HUES6 (cell line): ENCODE results near the gene CCNB1.
"Not testable (repeated sequence)": the region's sequence is repeated elsewhere in the genome, so short reads cannot be mapped to it uniquely, and the experiment has no call there.

Experiments
- H3K27ac ChIP-seq: 2 replicates; pipeline ENCODE4 v1.7.0; 2013; ENCODE audit warnings: low read depth, mild to moderate bottlenecking, low read length, inconsistent platforms
- H3K27me3 ChIP-seq: 2 replicates; pipeline ENCODE4 v1.6.1; 2013; ENCODE audit warnings: low read length; ENCODE audit not compliant: control insufficient read depth, insufficient read depth
- H3K36me3 ChIP-seq: 2 replicates; pipeline ENCODE4 v1.6.1; 2013; ENCODE audit warnings: low read length; ENCODE audit not compliant: control insufficient read depth, insufficient read depth
- H3K4me1 ChIP-seq: 2 replicates; pipeline ENCODE4 v1.6.1; 2013; ENCODE audit warnings: low read length; ENCODE audit not compliant: control insufficient read depth, insufficient read depth
- H3K4me3 ChIP-seq: 2 replicates; pipeline ENCODE4 v1.5.1; 2013; ENCODE audit warnings: low read depth, low read length
- H3K9ac ChIP-seq: one replicate; pipeline ENCODE4 v1.6.1; 2013; ENCODE audit warnings: mild to moderate bottlenecking, low read length
- H3K9me3 ChIP-seq: 2 replicates; pipeline ENCODE4 v1.6.1; 2013; ENCODE audit warnings: low read depth, low read length; ENCODE audit not compliant: control insufficient read depth, insufficient read depth

The CCNB1 gene

DNA sequence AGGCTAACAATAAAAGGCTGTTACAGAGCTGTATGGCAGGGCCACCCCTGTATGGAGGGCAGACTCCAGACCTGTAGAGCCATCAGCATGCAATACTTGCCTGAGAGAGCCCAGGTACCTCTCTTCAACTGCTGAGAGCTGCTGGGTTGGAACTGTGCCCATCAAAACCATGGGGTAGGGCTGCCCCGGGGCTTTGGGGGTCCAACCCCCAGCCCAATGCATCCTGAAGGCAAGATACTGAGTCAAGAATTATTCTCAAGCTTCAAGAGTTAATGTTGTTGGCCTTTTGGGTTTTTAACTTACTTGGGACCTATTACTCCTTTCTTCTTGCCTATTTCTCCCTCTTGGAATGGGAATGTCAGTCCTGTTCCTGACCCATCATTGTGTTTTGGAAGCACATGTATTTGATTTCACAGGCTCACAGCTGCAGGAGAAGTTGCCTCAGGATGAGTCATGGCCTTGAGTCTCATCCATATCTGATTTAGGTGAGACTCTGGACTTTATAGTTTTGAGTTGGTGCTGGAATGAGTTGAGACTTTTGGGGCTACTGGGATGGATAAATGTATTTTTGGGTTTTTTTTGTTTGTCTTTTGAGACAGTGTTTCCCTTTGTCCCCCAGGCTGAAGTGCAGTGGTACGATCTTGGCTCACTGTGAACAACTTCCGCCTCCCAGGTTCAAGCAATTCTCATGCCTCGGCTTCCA is 46.7 kb downstream of the CCNB1 start:
- Histone ChIP-seq H3K27me3 (no peaks in the 10 kb centered on the region), H3K27ac (no peak overlapping the region), H3K4me1 (no peaks in the 10 kb centered on the region), H3K9me3 (no peaks in the 10 kb centered on the region), H3K9ac (no peak overlapping the region), H3K36me3 (peaks cover 46% of the 10 kb centered on the region), H3K4me3 (no peak overlapping the region)

DNA sequence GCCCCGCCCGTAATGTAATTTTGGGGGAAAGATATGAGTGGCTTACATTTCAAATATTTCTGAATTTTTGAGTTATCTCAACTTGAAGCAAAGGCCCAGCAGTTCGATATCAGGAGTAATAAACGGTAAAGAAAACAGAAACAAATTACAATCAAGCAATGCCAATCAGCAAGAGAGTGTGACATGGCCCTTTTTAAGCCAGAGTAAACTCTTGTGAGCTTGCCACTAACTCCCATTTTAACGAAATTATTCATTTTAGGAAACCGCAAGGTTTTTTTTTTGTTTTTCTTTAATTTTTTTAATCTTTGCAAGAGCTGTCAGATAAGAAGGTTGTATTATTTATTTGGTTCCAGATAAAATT is 50.2 kb downstream of the CCNB1 start:
- Histone ChIP-seq H3K9me3 (peaks cover 5% of the 10 kb centered on the region; the same call in 1 of the 2 replicates), H3K9ac (no peak overlapping the region), H3K27ac (no peak overlapping the region)

DNA sequence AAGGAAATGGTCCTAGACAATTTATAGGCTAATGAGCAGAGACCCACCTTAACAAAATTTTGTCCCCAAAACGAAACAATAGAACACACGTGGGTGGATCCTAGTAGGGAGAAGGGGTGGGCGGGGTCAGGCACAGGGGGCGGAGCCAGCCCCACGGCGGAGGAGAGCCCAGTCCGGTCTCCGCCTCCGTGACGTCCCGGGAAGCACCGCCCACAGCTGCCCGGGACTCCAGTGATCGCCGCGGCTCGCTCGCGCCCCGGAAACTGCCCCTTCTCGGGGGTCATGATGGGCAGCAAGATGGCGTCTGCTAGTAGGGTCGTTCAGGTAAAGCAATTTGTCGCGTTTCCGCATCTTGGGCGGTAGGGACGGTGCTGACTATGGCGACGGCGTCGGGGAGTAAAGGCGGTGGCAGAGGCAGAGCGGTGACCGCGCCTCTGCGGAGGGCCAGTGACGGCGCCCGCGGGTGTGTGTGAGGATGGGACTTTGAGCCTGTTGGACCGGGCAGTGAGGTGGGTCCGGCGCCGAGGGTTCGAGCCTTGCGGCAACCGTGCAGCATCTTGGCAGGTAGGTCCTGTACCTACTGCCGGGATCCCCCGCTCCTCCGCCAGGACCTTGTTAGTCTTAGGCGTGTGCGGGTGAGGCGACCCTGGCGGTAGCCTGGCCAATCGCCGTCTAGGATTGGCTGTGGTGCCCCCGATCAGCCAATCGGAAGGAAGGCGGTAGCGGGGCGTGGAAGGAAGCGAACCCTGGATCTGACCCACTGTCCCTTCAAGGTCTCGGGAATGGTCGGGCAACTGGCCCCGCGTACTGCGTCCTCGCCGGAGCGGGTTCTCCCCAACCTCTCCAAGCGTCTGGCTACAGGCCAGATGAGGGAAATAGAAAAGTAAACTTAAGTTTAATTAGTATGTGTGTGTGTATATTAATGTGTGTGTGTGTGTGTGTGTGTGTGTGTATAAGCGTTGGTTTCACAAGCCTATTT is 50.9 kb downstream of the CCNB1 start:
- H3K4me3 ChIP-seq: peak overlapping the region; percentile 92
- peak overlapping the region; percentile 68 for H3K27ac ChIP-seq
- peaks cover 16% of the 10 kb centered on the region for H3K36me3 ChIP-seq
- peak overlapping the region; percentile 92 for H3K9ac ChIP-seq
- no peaks in the 10 kb centered on the region for H3K4me1 ChIP-seq
- H3K9me3 ChIP-seq: peaks cover 5% of the 10 kb centered on the region; the same call in 1 of the 2 replicates
- no peaks in the 10 kb centered on the region for H3K27me3 ChIP-seq

More for the DNA sequence above, 50.2 kb downstream of the CCNB1 start:
- Histone ChIP-seq H3K4me1 (no peaks in the 10 kb centered on the region), H3K36me3 (peaks cover 18% of the 10 kb centered on the region), H3K4me3 (peak overlapping the region; percentile 92), H3K27me3 (no peaks in the 10 kb centered on the region)

DNA sequence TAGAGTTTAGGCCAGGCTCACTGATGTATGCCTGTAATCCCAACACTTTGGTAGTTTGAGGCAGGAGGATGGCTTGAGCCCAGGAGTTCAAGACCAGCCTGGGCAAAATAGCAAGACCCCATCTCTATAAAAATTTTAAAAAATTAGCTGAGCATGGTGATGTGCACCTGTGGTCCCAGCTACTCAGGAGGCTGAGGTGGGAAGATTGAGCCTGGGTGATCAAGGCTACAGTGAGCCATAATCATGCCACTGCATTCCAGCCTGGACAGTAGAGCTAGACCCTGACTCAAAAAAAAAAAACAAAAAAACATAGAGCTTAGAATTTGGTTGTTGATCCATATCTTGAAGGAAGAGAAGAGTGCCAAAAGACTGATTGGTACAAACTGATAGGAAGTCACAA is 53.0 kb downstream of the CCNB1 start:
- Histone ChIP-seq H3K27ac (no peak overlapping the region), H3K9me3 (peaks cover 5% of the 10 kb centered on the region; the same call in 1 of the 2 replicates), H3K4me3 (no peak overlapping the region), H3K4me1 (no peaks in the 10 kb centered on the region), H3K27me3 (no peaks in the 10 kb centered on the region), H3K36me3 (peaks cover 10% of the 10 kb centered on the region; the same call in 1 of the 2 replicates), H3K9ac (no peak overlapping the region)

DNA sequence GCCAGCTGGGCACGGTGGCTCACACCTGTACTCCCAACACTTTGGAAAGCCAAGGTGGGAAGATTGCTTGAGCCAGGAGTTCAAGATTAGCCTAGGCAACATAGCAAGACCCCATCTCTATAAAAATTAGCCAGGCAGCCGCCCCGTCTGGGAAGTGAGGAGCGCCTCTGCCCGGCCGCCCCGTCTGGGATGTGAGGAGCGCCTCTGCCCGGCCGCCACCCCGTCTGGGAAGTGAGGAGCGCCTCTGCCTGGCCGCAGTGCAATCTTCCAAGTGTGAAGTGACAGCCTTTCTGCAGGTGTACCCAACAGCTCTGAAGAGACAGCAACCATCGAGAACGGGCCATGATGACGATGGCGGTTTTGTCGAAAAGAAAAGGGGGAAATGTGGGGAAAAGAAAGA is 53.4 kb downstream of the CCNB1 start:
- not testable (repeated sequence) for H3K9ac ChIP-seq, H3K27me3 ChIP-seq, H3K27ac ChIP-seq, H3K9me3 ChIP-seq, H3K4me3 ChIP-seq, H3K36me3 ChIP-seq, H3K4me1 ChIP-seq

DNA sequence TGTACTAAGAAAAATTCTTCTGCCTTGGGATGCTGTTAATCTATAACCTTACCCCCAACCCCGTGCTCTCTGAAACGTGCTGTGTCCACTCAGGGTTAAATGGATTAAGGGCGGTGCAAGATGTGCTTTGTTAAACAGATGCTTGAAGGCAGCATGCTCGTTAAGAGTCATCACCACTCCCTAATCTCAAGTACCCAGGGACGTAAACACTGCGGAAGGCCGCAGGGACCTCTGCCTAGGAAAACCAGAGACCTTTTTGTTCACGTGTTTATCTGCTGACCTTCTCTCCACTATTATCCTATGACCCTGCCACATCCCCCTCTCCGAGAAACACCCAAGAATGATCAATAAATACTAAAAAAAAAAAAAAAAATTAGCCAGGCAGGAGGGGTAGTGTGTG is 53.9 kb downstream of the CCNB1 start:
- H3K4me1 ChIP-seq, H3K9me3 ChIP-seq, H3K9ac ChIP-seq, H3K4me3 ChIP-seq, H3K27me3 ChIP-seq, H3K27ac ChIP-seq, H3K36me3 ChIP-seq: not testable (repeated sequence)

DNA sequence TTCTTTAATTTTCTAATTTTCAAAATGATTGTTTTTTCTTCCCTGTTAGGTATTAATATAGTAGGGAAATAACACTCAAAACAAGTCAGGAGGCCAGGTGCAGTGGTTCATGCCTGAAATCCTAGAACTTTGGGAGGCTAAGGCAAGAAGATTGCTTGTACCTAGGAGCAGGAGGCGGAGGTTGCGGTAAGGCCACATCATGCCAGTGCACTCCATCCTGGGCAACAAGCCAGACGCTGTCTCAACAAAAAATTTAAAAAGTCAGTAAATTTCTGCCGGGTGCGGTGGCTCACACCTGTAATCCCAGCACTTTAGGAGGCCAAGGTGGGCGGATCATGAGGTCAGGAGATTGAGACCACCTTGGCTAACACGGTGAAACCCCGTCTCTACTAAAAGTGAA is 57.6 kb downstream of the CCNB1 start:
- Histone ChIP-seq H3K4me3 (no peak overlapping the region), H3K36me3 (peaks cover 19% of the 10 kb centered on the region), H3K27me3 (no peaks in the 10 kb centered on the region)

DNA sequence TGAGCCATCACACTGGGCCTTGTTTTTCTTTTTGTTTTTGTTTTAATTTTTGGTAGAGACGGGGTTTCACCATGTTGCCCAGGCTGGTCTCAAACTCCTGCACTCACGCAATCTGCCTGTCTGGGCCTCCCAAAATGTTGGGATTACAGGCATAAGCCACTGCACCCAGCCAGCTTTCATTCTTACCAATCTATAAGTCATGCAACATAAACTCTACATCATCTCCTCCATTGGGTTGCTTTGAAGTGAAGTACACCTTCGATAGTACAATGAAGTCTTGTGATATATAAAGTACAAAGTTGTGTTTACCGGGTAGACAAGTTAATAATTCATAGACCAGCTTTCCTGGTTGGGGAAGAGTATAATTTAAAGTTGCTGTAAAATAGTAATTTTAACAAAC is 58.9 kb downstream of the CCNB1 start:
- H3K9me3 ChIP-seq: no peaks in the 10 kb centered on the region

More for the DNA sequence above, 57.6 kb downstream of the CCNB1 start:
- Histone ChIP-seq H3K4me1 (no peaks in the 10 kb centered on the region), H3K9me3 (peaks cover 3% of the 10 kb centered on the region; the same call in 1 of the 2 replicates), H3K27ac (no peak overlapping the region), H3K9ac (no peak overlapping the region)

More for the DNA sequence above, 58.9 kb downstream of the CCNB1 start:
- H3K9ac ChIP-seq: no peak overlapping the region
- no peaks in the 10 kb centered on the region for H3K27me3 ChIP-seq
- no peak overlapping the region for H3K27ac ChIP-seq
- no peak overlapping the region for H3K4me3 ChIP-seq
- H3K4me1 ChIP-seq: no peaks in the 10 kb centered on the region
- peaks cover 19% of the 10 kb centered on the region for H3K36me3 ChIP-seq
